ENCODE data around the gene CDH4. TPM values are rescaled to one million over a fixed set of nuclear protein-coding genes. Genes with fewer than 3 reads are reported as not detected.

Gene CDH4
- polyA plus RNA-seq, 4 donors: 0.09 to 4.1 (median 0.25) TPM

DNA sequence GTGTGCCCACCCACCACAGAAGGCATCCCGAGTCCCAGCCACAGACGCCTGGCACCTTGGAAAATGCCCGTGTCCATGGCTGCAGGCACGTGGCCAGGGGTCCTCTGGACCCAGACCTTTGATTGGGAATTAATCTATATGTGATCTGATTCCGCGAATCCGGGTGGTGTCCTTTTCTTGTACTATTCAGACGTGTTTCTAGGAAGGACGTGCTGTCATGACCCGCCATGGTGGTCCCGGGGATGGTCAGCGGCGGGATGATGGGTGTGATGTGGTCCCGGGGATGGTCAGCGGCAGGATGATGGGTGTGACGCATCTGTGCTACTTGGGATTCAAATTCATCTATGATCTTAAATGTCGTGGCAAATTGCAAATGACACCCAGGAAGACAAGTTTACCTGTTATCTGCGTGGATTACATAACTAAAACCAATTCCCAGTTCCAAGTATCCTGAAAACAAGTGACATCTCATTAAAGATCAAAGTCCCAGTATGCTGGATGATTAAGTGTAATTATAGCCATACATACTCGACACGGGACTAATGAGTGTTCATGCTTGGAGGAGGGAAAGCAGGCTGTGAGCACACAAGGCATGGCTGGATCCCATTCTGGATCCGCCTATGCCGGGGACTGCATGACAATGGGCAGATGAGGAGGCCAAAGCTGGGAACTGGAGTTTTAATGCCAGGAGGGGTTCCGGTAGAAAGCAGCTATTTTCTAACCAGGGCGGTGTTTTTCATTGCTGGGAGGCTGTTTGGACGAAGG is 557.1 kb downstream of the CDH4 start:
- FAIRE-seq (no peak), DNase-seq (peak in 1 of 2 donors; percentile 57)
- H3K27me3 ChIP-seq (ENCODE audit: control insufficient read depth in 3 of 3, insufficient read depth in 3 of 3, low read length in 3 of 3): peaks cover 0 to 5% (median 3%) of the 10 kb centered on the region in 3 donors
- no peaks in the 10 kb centered on the region for H3K9me3 ChIP-seq (ENCODE audit: control insufficient read depth in 2 of 2, insufficient read depth in 1 of 2, low read depth in 1 of 2, low read length in 1 of 2)
- no peak overlapping the region for H3K4me3 ChIP-seq (ENCODE audit: low read depth in 1 of 3, low read length in 3 of 3)
- H3K27ac ChIP-seq (ENCODE audit: low read depth in 1 of 3, low read length in 2 of 3): no peak overlapping the region
- no peaks in the 10 kb centered on the region for H3K4me1 ChIP-seq (ENCODE audit: control insufficient read depth in 3 of 3, insufficient read depth in 2 of 3, low read depth in 1 of 3, low read length in 2 of 3)
- WGBS, 3 donors: 50 to 79% (median 62%) methylated on average over 25 of the region's 25 CpGs
- no peaks in the 10 kb centered on the region for H3K36me3 ChIP-seq (ENCODE audit: control insufficient read depth in 3 of 3, insufficient read depth in 2 of 3, low read depth in 1 of 3, low read length in 3 of 3)

DNA sequence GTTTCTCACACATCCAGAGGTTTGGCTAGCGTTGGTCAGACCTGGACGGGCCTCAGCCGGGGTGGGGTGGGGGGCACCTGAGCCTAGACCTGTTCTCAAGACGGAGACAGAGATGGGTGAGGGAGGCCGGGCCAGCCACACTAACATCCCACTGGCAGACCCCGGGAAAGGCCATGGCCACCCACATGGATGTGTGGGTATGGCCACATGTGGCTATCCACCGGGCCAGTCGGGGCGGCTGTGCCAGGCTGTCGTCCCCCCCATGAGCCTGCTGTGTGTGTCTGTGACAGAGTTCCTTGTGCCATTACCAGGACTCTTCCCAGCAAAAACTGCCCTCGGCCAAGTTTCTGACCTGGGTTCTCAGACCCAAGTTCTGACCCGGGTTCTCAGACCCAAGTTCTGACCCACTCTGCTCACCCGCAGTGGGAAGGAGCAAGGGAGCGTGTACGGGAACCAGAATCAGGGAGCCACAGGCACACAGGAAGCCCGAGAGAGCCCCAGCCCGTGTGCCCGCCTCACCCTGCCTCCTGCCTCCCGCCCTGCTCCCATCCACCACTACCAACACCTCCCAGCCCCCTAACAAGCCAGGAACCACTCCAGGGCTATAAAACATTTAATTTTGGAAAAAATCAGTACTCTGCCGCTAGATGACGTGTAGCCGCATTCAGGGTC is 558.1 kb downstream of the CDH4 start:
- Histone ChIP-seq H3K9me3 (ENCODE audit: control insufficient read depth in 2 of 2, insufficient read depth in 1 of 2, low read depth in 1 of 2, low read length in 1 of 2) (no peaks in the 10 kb centered on the region), H3K27me3 (ENCODE audit: control insufficient read depth in 3 of 3, insufficient read depth in 3 of 3, low read length in 3 of 3) (peaks cover 0 to 3% (median 0%) of the 10 kb centered on the region in 3 donors), H3K4me1 (ENCODE audit: control insufficient read depth in 3 of 3, insufficient read depth in 2 of 3, low read depth in 1 of 3, low read length in 2 of 3) (no peaks in the 10 kb centered on the region), H3K36me3 (ENCODE audit: control insufficient read depth in 3 of 3, insufficient read depth in 2 of 3, low read depth in 1 of 3, low read length in 3 of 3) (no peaks in the 10 kb centered on the region), H3K4me3 (ENCODE audit: low read depth in 1 of 3, low read length in 3 of 3) (no peak overlapping the region), H3K27ac (ENCODE audit: low read depth in 1 of 3, low read length in 2 of 3) (no peak overlapping the region)
- FAIRE-seq (no peak), DNase-seq (no peak)
- 84 to 90% (median 88%) methylated on average over 20 to 22 of the region's 22 CpGs for WGBS, 3 donors

DNA sequence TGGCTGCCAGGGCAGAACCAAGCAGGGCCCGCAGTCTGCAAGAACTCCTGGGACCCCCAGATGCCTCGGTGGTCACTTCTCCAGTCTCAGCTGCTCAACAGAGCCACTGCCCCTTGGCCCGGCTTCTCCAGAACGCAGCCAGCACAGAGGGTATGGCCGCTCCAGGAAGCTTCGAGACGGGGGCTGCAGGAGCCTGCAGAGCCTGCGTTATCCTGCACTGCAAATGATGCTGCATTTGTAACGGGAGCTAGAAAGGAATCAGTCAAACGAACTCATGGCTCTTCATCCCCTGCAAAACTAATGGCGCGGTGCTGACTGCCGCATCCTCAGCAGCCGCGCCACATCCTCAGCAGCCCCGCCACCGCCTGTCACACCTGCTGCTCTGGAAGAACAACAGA is 558.7 kb downstream of the CDH4 start:
- Histone ChIP-seq H3K36me3 (ENCODE audit: control insufficient read depth in 3 of 3, insufficient read depth in 2 of 3, low read depth in 1 of 3, low read length in 3 of 3) (no peaks in the 10 kb centered on the region), H3K27me3 (ENCODE audit: control insufficient read depth in 3 of 3, insufficient read depth in 3 of 3, low read length in 3 of 3) (no peaks in the 10 kb centered on the region), H3K27ac (ENCODE audit: low read depth in 1 of 3, low read length in 2 of 3) (no peak overlapping the region), H3K4me1 (ENCODE audit: control insufficient read depth in 3 of 3, insufficient read depth in 2 of 3, low read depth in 1 of 3, low read length in 2 of 3) (no peaks in the 10 kb centered on the region), H3K4me3 (ENCODE audit: low read depth in 1 of 3, low read length in 3 of 3) (no peak overlapping the region), H3K9me3 (ENCODE audit: control insufficient read depth in 2 of 2, insufficient read depth in 1 of 2, low read depth in 1 of 2, low read length in 1 of 2) (no peaks in the 10 kb centered on the region)
- DNase-seq (no peak), FAIRE-seq (no peak)
- WGBS, 3 donors: 81 to 89% (median 86%) methylated on average over 17 of the region's 17 CpGs

DNA sequence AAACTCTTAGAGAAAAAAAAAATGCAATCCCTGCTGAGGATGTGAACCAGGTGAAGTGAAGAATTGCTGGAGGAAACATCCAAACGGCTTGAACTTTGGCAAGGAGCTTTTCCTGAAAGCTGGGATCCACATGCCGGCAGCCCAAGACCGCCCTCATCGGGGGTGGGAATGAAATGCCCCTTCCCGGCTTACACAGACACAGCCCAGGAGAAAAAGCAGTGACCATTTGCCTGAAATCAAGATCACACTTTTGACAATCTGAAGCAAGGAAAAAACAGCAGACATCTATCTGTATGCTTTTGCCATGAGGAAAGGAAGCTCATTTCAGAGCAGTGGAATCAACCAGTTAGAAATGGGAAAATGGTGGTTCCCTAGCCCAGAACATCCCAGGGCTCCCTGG is 559.1 kb downstream of the CDH4 start:
- DNase-seq: no peak

DNA sequence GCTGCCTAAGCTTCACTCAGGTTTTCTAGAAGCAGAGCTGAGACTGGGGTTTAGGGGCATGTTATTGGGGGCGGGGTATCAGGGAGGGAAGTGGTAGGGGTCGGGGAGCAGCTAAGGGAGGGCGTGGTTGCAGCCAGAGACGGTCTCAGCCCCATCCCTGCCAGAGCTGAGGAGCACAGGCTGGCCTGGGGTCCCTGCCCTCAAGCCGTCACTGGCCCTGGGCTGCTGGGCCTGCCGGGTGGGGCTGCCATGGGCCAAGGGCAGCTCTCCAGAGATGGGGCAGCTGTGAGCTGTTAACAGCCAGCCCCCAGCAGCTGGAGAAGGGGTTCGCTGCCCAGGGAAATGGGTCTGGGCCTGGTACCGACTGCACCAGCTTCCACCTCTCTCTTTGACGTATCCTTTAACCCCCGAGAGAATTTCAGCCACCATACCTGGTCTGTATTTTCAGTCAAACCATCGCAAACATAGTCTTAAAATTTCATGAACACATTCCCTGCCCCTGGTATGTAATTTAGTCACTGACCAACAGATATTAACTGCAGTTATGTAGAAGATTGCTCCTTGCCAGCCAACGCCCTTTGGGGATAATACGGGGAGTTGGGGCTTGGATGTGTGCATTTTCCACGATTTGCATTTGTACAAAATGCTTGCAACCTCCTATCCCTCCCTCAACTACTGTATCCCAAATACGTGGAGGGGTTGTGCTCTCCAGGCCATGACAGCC is 560.2 kb downstream of the CDH4 start:
- no peaks in the 10 kb centered on the region for H3K36me3 ChIP-seq (ENCODE audit: control insufficient read depth in 3 of 3, insufficient read depth in 2 of 3, low read depth in 1 of 3, low read length in 3 of 3)
- no peaks in the 10 kb centered on the region for H3K27me3 ChIP-seq (ENCODE audit: control insufficient read depth in 3 of 3, insufficient read depth in 3 of 3, low read length in 3 of 3)
- H3K4me1 ChIP-seq (ENCODE audit: control insufficient read depth in 3 of 3, insufficient read depth in 2 of 3, low read depth in 1 of 3, low read length in 2 of 3): no peaks in the 10 kb centered on the region
- no peak overlapping the region for H3K4me3 ChIP-seq (ENCODE audit: low read depth in 1 of 3, low read length in 3 of 3)
- DNase-seq: no peak
- 71 to 75% (median 74%) methylated on average over 15 of the region's 15 CpGs for WGBS, 3 donors
- no peaks in the 10 kb centered on the region for H3K9me3 ChIP-seq (ENCODE audit: control insufficient read depth in 2 of 2, insufficient read depth in 1 of 2, low read depth in 1 of 2, low read length in 1 of 2)
- no peak for FAIRE-seq
- H3K27ac ChIP-seq (ENCODE audit: low read depth in 1 of 3, low read length in 2 of 3): no peak overlapping the region

More for the DNA sequence above, 559.1 kb downstream of the CDH4 start:
- Histone ChIP-seq H3K36me3 (ENCODE audit: control insufficient read depth in 3 of 3, insufficient read depth in 2 of 3, low read depth in 1 of 3, low read length in 3 of 3) (no peaks in the 10 kb centered on the region), H3K9me3 (ENCODE audit: control insufficient read depth in 2 of 2, insufficient read depth in 1 of 2, low read depth in 1 of 2, low read length in 1 of 2) (no peaks in the 10 kb centered on the region), H3K4me3 (ENCODE audit: low read depth in 1 of 3, low read length in 3 of 3) (no peak overlapping the region), H3K27ac (ENCODE audit: low read depth in 1 of 3, low read length in 2 of 3) (no peak overlapping the region), H3K4me1 (ENCODE audit: control insufficient read depth in 3 of 3, insufficient read depth in 2 of 3, low read depth in 1 of 3, low read length in 2 of 3) (no peaks in the 10 kb centered on the region), H3K27me3 (ENCODE audit: control insufficient read depth in 3 of 3, insufficient read depth in 3 of 3, low read length in 3 of 3) (no peaks in the 10 kb centered on the region)
- WGBS, 3 donors: 56 to 61% (median 61%) methylated on average over 5 of the region's 5 CpGs
- no peak for FAIRE-seq

- H3K27me3 ChIP-seq (ENCODE audit: control insufficient read depth in 3 of 3, insufficient read depth in 3 of 3, low read length in 3 of 3): no peaks in the 10 kb centered on the region
- no peaks in the 10 kb centered on the region for H3K9me3 ChIP-seq (ENCODE audit: control insufficient read depth in 2 of 2, insufficient read depth in 1 of 2, low read depth in 1 of 2, low read length in 1 of 2)
- no peak overlapping the region for H3K4me3 ChIP-seq (ENCODE audit: low read depth in 1 of 3, low read length in 3 of 3)
- no peak for FAIRE-seq
- H3K27ac ChIP-seq (ENCODE audit: low read depth in 1 of 3, low read length in 2 of 3): no peak overlapping the region
- no peaks in the 10 kb centered on the region for H3K36me3 ChIP-seq (ENCODE audit: control insufficient read depth in 3 of 3, insufficient read depth in 2 of 3, low read depth in 1 of 3, low read length in 3 of 3)
- no peak for DNase-seq
- 58 to 72% (median 70%) methylated on average over 14 of the region's 14 CpGs for WGBS, 3 donors
- no peaks in the 10 kb centered on the region for H3K4me1 ChIP-seq (ENCODE audit: control insufficient read depth in 3 of 3, insufficient read depth in 2 of 3, low read depth in 1 of 3, low read length in 2 of 3)
These were observed 560.9 kb downstream of the CDH4 start for GRCh38 chr20:61812845-61813485.

- FAIRE-seq (no peak), DNase-seq (no peak)
- Histone ChIP-seq H3K27ac (ENCODE audit: low read depth in 1 of 3, low read length in 2 of 3) (no peak overlapping the region), H3K9me3 (ENCODE audit: control insufficient read depth in 2 of 2, insufficient read depth in 1 of 2, low read depth in 1 of 2, low read length in 1 of 2) (no peaks in the 10 kb centered on the region), H3K27me3 (ENCODE audit: control insufficient read depth in 3 of 3, insufficient read depth in 3 of 3, low read length in 3 of 3) (no peaks in the 10 kb centered on the region), H3K36me3 (ENCODE audit: control insufficient read depth in 3 of 3, insufficient read depth in 2 of 3, low read depth in 1 of 3, low read length in 3 of 3) (no peaks in the 10 kb centered on the region), H3K4me3 (ENCODE audit: low read depth in 1 of 3, low read length in 3 of 3) (no peak overlapping the region), H3K4me1 (ENCODE audit: control insufficient read depth in 3 of 3, insufficient read depth in 2 of 3, low read depth in 1 of 3, low read length in 2 of 3) (no peaks in the 10 kb centered on the region)
- WGBS, 3 donors: 69 to 78% (median 76%) methylated on average over 7 of the region's 7 CpGs
These were observed 561.7 kb downstream of the CDH4 start for GRCh38 chr20:61813791-61814190.

DNA sequence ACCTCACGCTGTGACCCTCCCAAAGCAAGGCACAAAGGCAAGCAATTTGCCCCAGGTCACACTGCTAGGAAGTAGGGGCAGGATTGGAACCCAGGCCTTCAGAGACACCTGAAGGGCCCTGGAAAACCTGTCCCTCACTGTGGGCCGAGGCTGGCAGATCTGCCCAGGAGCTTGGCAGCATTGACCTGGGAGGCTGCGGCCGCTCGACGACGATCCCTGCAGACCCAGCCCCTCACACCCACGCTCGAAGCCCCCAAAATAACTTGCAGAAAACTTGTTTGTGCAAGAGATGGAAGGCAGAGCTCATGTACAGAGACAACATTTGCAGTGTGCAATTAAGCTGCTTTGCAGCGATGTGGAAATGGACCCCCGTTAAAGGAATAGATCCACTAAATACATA is 562.2 kb downstream of the CDH4 start:
- 86 to 93% (median 91%) methylated on average over 11 of the region's 11 CpGs for WGBS, 3 donors
- DNase-seq: no peak
- no peak for FAIRE-seq
- Histone ChIP-seq H3K27me3 (ENCODE audit: control insufficient read depth in 3 of 3, insufficient read depth in 3 of 3, low read length in 3 of 3) (no peaks in the 10 kb centered on the region), H3K4me1 (ENCODE audit: control insufficient read depth in 3 of 3, insufficient read depth in 2 of 3, low read depth in 1 of 3, low read length in 2 of 3) (no peaks in the 10 kb centered on the region), H3K4me3 (ENCODE audit: low read depth in 1 of 3, low read length in 3 of 3) (no peak overlapping the region), H3K27ac (ENCODE audit: low read depth in 1 of 3, low read length in 2 of 3) (no peak overlapping the region), H3K9me3 (ENCODE audit: control insufficient read depth in 2 of 2, insufficient read depth in 1 of 2, low read depth in 1 of 2, low read length in 1 of 2) (no peaks in the 10 kb centered on the region), H3K36me3 (ENCODE audit: control insufficient read depth in 3 of 3, insufficient read depth in 2 of 3, low read depth in 1 of 3, low read length in 3 of 3) (no peaks in the 10 kb centered on the region)
